NCI-H2081 treated with DMSO at 0.1 percent for 48 hours (cell line): Measurements from ENCODE around the gene MEF2D.

Experiments used
- DNase-seq: peaks from one replicate; lab custom pipeline; 2025; lab: John Stamatoyannopoulos, UW

The MEF2D gene

DNA sequence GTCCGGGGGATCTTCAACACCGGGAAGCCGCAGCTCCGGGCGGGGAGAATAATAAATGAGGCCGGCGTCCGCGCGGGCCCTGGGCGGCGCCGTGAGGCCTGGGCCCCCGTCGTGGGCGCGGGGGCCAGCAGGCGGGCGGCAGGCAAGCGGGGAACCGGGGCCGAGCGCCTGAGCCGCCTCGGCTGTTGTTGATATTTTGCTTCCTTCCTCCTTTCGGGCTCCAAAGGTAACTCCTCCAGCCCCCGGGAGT, at the start of gene MEF2D:
Gene MEF2D, minus strand, starts transcription at position 233 of the 250 bp plus-strand sequence. CDS start 17,483 bp downstream, outside the sequence.
- DNase-seq: no peak

DNA sequence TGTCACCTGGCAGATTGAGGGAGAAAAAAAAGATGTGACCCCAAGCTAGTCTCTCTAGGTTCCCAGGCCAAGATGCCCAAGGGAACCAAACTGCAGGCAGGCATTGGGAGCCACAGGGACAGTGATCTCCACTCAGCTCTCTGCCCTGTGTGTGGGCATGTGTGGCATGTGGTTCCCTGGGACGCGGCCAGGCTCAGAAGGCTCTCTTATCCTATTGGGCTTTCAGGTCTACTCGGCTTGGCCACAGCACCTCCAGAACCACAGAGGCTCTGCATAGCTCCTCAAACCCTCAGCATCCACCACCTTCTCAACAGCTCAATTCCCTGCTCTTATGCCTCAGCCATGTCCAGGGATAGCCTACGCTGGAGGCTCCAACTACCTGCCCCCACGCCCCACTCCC, 49.8 kb upstream of the MEF2D start:
- DNase-seq: no peak

DNA sequence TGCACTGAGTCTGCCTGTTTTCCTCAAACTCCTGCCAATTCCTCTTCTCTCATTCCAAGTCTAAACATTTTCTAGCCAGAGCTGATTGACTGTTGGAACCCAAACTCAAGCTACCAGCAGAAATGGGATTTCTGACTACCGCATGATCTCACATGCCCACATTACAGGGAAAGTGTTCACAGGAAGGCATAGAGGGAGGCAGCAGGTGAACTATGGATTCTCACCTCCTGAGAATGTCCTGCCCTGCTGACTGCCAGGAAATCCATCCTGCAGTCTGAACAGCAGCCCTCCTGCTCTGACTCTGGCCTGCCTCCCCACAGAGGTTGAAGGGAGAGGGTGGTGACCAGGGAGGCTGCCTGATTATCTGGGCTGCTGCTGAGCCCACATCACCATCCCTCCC, 49.3 kb upstream of the MEF2D start:
- no peak for DNase-seq

DNA sequence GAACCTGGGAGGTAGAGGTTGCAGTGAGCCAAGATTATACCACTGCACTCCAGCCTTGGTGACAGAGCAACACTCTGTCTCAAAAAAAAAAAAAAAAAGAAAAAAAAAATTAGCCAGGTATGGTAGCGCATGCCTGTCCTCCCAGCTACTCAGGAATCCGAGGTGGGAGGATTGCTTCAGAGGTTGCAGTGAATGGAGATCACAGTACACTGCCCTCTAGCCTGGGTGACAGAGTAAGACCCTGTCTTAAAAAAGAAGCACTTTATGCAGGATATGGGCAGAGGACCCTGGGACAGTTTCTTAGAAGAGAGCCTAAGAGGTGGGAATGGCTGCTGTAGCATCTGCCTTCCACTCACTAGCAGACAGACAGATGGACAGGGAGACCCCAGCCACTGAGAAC, 48.8 kb upstream of the MEF2D start:
- DNase-seq: no peak

DNA sequence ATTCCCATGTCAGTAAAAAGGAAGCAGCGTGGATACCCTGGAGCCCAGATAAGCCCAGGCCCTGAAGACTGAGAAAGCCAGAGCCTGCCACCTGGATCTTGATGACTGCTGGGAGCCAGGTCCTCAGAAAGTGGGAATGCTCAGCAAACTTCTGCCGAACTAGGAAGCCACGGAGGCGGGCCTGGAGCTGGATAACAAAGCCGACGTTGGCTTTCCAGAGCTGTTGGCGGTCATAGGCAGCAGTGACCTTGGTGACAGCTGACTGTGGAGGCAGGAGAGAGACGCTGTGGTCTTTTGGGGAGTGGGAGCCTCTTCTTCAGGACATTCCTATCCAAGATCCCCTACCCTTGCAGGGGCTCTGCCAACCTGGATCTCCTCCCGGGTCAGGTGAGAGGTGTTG, 47.4 kb upstream of the MEF2D start:
- DNase-seq: no peak

DNA sequence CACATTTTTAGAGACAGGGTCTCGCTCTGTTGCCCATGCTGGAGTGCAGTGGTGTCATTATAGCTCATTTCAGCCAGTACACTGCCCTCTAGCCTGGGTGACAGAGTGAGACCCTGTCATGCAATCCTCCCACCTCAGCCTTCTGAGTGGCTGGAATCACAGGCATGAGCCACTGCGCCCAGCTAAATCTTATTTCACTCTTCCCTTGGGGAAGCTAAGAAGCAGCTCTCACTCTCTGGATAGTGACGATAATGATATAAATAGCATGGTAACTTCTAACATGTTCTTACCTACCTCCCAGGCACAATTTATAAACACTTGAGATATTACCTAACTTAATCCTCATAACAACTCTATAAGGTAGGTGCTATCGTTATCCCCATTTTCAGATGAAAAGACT, 46.9 kb upstream of the MEF2D start:
- DNase-seq: no peak

DNA sequence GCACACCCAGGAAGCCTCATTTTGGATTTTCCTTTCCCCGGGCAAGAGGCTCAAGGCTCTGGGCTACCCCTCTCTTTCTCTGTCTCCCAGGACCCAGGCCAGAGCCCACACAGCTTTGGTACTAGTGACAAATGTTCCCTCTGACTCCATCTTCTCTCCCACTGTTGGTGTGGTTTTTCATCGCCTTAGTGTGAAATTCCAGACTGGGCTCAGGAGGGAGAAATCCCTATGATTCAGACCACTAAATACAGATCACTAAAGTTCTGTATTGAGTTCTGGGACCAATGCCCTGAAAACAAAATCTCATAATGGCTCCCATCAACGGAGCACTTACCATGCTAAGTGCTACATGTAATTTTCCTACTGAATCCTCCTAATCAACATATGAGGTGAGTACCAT, 45.7 kb upstream of the MEF2D start:
- DNase-seq: no peak

DNA sequence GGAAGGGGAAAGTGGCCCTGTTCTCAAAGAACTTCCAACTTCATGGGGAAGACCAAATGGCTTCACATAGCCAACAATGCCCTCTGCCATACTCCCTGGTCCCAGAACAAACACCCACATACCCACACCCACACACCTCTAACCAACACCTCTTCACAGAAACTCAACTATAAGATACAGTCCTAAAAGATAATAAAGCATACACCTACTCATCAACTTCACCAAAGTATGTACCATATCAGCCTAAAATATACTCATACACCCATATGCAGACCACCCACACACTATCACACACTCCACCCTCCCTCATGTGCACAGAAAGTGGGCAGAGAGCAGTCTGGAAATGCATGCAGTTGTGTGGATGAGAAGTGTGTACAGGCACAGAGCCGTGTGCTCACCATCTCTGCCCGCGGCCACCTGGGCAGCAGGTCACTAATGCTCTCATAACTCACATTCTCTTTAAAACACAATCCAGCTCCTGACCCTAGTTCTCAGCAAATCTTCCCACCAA, 44.1 kb upstream of the MEF2D start:
- DNase-seq: no peak

DNA sequence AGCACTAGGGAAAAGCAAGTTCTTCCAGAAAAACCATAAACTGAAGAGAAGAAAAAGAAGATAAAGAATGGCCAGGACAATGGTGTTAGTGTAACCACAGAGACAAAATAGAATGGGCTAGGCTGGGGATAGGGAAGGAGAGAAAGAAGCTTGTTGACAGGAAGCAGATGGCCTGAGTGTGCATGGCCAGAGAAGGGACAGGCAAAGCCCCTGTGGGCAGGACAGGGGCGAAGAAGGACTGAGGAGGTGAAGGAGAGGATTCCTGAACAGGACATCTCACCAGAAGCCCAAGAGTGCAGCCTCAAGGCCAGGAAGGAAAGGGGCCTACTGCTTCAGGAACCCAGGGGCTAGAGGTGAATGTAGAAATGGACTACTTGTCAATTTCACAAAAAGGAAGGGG, 42.5 kb upstream of the MEF2D start:
- DNase-seq: no peak

DNA sequence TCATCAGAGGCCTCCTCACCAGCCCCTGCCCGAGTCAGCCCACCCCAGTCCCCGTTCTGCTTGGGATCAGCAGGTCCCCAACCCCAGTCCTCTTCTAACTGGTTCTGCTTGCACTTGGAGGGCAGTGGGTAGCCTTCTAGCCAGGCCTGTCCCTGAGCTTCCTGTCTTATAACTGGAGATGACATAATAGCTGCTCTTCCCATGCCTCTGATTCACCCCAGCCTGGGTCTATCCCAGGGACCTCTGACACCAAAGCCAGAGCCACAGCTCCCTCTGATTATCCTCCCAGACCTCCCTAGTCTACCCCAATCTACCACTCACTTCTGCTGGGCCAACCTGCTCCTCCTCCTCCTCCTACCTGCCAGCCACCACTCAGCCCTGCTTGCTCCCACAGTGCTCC, 40.4 kb upstream of the MEF2D start:
- no peak for DNase-seq

DNA sequence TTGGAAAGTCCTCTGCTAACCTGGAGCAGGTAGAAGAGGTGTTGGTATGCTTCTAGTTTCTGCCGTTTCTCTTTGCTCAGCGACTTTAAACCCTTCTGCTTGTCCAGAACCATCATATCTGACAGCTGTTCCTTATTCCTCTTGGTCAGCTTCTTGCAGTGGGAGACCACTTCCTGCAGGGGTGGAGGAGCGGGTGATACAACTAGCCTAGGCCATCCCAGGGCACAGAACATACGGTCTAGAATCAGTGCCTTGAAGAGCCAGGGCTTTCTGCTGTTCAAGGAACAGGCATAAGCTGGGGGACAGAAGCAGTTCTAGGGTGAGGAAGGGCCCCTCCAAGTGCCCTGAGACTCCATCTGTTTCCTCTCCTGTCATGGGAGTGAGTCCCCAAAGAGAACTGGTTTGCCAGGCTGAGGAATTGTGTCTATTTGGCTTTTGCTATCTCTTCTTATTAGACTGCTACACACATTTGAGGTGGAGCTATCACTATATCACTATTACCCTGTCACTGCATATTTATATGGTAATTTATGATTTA, 39.3 kb upstream of the MEF2D start:
- DNase-seq: no peak

DNA sequence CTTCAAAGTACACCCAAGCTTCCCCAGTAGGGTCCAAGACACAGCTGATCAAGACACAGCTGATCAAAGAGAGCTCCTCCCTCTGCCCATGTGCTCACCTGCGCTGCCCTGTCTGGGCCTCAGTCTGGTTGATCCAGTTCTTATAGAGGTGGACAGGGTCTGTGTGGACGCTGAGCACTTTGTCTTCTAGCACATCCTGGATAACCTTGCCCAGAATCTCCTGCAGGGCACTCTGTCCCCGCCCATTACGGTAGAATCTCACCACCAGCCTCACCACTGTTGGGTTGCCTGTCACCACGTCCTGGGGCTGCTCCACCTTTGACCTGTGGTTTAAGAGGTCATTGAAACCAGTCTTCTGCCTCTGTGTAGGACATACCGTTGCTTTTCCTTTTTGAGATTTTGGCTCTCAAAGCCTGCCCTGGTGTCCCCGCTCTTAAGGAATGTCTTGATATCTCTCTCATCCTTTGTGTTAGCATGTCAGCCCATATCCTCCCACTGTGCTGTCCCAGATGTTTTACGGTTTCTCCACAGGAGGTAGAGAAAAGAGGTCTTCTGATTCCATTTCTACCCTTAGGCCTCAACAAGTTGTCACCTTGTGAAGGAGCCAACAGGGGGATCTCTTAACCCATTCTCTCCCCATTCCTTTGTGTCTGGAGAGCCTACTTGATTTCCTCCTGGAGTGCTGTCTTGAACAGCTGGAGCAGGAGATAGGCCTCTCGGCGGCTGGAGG, 38.3 kb upstream of the MEF2D start:
- DNase-seq: no peak

DNA sequence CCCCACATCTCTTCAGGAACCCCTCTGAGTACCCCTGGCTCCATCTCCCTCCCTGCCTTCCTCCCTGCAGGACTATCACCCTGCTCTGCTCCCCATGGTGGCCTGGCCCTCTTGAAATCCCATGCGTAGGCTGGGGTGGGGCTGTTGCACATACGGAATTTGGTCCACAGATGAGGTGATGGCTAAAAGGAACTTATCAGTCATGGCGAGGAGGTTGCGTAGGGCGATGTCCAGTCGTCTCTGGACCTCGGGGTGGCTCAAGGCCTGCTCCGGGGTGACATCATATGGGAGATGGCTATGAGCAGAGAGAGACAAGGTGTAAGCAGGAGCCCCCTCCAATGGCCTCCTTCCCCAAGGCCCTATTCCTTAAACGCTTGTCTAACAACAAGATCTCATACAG, 36.5 kb upstream of the MEF2D start:
- no peak for DNase-seq

DNA sequence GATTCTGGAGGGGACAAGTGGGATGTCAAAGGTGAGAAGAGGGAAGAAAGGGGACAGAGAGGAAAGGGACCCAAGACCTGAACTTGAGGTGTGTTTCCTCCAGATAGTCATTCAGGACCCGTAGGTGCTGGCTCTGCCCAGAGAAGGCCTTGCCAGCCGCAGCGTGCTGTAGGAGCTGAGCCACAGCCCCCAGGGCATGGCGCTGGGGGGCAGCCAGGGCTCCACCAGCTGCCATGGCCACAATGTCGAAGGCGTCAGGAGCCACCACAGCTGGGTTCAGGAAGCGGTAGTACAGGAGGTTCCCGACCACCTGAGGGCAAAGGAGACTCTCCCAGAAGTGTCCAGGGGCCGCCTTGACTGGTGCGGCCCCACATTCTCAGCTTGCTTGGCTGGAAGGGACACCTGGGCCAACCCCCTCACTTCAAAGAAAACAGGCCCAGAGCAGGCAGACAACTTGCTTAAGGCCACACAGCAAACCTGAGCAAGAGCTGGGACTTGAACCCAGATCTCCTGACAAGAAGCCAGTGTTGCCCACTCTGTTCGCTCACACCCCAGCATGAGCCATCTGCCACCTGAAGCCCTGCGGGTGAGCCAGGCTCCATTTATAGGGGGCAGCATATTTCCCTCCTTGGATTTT, 34.0 kb upstream of the MEF2D start:
- DNase-seq: no peak

DNA sequence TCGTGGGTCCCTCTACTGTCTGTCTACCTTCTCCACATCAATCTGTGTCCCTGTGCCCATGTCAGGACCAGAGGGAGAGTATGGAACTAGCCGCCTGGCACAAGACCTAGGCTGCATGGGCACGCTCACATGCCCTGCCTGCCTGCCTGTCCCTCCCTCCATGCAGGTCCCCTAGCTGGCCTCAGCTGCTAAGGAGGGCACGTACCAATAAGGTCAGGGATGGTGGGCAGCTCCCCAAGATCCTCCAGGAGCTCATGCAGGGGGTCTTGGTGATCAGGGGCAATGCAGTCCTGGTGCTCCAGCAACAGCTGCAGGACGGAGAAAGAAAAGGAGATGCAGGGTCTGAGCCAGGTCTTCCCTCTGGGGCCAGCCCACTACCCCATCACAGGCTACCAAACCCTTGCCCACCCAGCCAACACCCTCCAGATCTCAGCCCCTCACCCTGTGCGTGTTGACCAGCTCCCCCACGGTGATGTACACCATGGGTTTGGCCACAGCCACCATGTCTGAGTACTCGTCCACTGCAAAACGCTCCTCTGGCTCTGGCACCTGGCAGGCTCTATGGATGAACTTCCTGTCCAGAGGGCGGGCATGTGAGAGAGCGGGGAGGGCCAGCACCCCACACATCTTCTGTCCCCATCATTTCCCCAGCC, 33.1 kb upstream of the MEF2D start:
- no peak for DNase-seq

DNA sequence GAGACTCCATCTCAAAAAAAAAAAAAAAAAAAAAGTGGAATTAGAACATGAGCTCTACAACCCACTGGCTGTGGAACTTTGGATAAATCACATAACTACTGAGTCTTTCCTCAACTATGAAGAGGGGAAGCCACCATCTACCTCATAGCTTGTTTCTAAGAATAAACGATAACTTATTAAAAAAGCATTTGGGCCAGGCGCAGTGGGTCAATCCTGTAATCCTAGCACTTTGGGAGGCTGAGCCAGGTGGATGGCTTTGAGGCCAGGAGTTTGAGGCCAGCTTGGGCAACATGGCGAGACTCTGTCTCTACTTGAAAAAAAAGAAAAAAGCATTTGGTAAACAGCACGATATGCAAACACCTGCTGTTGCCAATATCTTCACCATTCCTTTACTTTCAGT, 31.8 kb upstream of the MEF2D start:
- no peak for DNase-seq

DNA sequence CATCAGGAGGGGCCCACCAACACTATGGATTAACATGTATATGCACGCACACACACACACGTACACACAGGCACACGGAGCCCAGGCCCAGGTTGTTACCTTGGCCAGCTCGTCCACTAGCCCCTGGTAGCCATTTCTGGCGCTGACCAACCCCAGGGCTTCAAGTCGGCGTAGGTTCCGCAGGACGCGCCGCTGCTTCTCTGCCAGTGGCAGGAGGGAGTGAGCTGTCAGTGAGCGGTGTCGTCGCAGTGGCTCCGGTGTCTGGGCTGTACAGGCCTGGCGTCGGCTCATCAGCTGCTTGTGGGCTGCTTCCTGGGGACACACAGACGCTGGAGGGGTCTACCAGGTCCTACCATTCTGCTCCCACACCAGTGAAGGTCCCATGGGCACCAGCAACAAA, 29.4 kb upstream of the MEF2D start:
- DNase-seq: no peak

DNA sequence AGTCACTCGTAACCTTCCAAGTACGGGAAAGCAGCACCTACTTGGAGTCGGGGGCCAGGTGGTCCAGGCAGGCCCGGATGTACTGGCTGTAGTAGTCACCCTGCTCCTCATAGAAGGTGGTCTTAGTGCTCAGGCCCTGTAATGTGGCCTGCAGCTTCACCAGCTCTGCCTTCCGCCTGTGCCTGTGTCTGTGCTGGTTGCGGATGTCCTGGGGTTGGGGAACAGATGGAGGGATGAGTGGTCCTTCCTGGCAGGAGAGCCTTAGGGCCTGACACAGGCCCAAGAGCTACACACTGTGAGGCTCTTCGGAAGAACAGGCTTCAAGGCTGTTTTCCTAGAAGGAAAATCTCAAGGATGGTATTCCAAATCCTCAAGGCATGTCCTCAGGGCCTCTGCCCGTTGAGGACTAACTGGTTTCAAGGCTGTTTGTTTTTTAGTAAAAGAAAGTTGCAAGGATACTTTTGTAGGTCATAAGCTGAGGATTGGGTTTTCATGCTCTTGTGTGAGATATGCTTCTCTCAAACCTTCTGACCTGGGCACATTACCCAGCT, 28.4 kb upstream of the MEF2D start:
- DNase-seq: no peak

DNA sequence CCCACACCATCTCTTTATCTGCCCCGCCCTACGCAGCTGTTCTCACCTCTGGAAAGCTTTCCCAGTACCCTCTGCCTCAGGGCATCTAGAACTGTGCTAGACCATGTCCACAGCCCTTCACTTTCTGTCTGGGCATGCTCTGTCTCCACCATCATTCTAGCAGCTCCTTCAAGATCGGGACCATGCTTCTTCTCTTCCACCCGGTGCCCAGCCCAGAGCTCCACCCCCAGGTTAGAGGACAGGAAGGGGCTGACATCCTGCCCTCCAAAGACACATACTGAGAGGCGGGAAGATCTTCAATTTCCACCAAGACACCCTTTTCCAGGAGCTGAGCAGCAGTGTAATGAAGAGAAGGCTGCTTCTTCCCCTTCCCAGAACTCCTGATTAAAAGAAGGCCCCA, 27.7 kb upstream of the MEF2D start:
- DNase-seq: no peak

DNA sequence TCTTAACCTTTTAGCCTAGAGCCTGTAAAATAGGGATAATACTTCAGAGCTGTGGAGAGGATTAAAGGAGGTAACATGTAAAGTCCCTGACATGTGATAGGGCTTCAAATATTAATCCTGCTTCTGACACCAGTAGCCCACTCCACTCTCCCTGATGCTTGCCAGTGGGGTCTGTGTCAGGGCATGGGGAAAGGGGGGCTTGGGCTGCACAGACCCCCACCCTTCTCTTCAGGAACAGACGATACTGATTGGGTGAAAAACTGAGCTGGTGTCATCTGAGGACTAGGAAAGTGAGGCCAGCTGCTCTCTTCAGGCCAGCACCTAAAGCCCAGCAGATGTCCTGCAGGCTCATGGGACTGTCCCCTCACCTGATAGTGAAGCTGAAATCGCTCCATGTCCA, 27.0 kb upstream of the MEF2D start:
- no peak for DNase-seq

DNA sequence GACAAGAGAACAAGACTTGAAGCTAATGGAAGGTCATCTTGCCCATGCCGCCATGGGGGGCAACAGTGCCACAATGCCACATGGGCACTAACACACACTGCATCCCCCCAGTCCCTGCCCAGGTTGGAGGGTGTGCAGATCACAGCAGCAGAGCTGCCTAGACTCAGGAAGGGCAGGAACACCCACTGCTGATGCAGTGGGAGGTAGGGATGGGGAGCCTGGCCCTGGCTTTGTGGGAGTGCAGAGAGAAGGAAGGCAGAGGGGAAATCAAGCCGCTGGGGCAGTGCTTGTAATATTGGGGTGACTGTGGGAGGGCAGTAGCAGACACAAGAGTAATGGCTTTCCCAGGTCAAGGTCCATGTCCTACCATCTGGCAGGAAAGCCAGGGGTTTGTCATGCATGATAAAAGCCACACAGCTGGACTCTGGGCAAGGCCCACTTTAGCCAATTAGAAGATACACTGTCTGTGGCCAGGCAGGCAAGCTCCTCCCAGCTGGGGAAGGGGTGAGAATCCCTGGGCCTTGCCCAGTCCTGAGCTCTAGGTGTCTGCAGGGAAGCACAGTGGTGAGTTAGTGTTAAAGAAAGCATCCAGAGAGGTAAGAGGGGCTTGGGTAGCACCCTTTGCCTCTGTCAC, 25.4 kb upstream of the MEF2D start:
- DNase-seq: no peak

DNA sequence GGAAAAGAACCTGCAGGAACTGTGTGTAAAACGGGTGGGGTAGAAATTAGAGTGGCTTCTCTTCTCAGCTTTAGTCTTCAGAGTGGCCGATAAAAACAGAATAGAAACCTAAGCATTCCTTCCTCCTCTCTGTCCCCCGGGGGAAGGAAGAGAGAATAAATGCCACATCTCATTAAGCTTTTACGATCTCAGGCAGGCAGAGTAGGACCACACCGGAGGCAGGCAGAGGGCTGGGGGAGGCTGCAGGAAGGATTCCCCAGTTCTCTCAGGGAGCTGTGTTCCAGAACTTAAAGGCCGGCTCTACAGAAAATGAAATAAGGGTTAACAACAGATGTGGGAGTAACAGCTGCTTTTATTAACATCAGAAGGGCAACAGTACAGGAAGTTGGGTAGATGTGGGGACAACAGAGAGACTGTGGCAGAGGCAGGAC, 24.5 kb upstream of the MEF2D start:
- no peak for DNase-seq

DNA sequence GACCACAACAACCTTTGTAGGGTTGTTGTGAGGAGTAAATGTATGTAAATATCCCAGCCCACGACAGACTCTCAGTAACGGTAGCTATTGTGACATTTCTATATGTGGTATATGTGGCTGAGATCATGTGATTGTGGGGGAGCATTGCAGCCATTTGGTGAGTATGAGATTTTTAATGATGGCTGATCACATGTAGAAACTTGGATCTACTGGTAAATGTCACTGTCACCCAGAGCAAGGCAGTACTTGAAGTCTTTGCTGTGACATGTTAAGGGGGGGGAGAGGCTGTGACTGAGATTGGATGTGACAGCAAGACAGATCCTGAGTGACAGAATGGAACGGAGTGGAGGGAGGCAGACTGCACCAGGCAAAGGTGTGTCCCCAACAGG, 23.9 kb upstream of the MEF2D start:
- DNase-seq: no peak
